Smooth muscle cell (in vitro differentiated cells): ENCODE data around the gene CCDC112. TPM values are rescaled to one million over a fixed set of nuclear protein-coding genes. Genes with fewer than 3 reads are reported as not detected.

Experiments
- DNase-seq: peaks from one replicate; lab custom pipeline; 2025; ENCODE audit not compliant: unreplicated experiment; lab: John Stamatoyannopoulos, UW
- H2AFZ ChIP-seq: fragments of 200-600 bp; sonication (generic); 2 replicates; pipeline ENCODE4 v1.6.0; 2016; ENCODE audit warnings: antibody characterized with exemption, low read depth, mild to moderate bottlenecking
- H3F3A ChIP-seq: fragments of 200-600 bp; sonication (generic); 2 replicates; pipeline ENCODE4 v1.6.0; 2017; ENCODE audit warnings: antibody characterized with exemption, low read depth
- H3K27ac ChIP-seq: fragments of 200-600 bp; sonication (generic); 2 replicates; pipeline ENCODE4 v1.5.1; 2016; ENCODE audit warnings: low read depth, mild to moderate bottlenecking
- H3K27me3 ChIP-seq: fragments of 200-600 bp; sonication (generic); 2 replicates; pipeline ENCODE4 v1.6.1; 2016; ENCODE audit warnings: low read depth, mild to moderate bottlenecking
- H3K36me3 ChIP-seq: fragments of 200-600 bp; sonication (generic); 2 replicates; pipeline ENCODE4 v1.5.1; 2016; ENCODE audit warnings: low read depth
- H3K4me1 ChIP-seq: fragments of 200-600 bp; sonication (generic); 2 replicates; pipeline ENCODE4 v1.5.1; 2016; ENCODE audit warnings: low read depth
- H3K4me2 ChIP-seq: fragments of 200-600 bp; sonication (generic); 2 replicates; pipeline ENCODE4 v1.6.0; 2016; ENCODE audit warnings: mild to moderate bottlenecking
- H3K4me3 ChIP-seq: fragments of 200-600 bp; sonication (generic); 2 replicates; pipeline ENCODE4 v1.5.1; 2016; ENCODE audit warnings: mild to moderate bottlenecking
- H3K79me2 ChIP-seq: fragments of 200-600 bp; sonication (generic); 2 replicates; pipeline ENCODE4 v1.6.0; 2016; ENCODE audit warnings: low read depth, mild to moderate bottlenecking
- H3K9ac ChIP-seq: fragments of 200-600 bp; sonication (generic); 2 replicates; pipeline ENCODE4 v1.6.0; 2016; ENCODE audit warnings: low read depth
- H3K9me3 ChIP-seq: fragments of 200-600 bp; sonication (generic); replicated peaks from 2 replicates; pipeline ENCODE4 v1.5.1; 2016; ENCODE audit warnings: low read depth
- H4K20me1 ChIP-seq: fragments of 200-600 bp; sonication (generic); 2 replicates; pipeline ENCODE4 v1.6.0; 2016; ENCODE audit warnings: low read depth
- CTCF ChIP-seq: fragments of 200-600 bp; sonication (generic); IDR thresholded peaks from 2 replicates; pipeline ENCODE4 v1.5.1; 2017; ENCODE audit warnings: borderline replicate concordance, mild to moderate bottlenecking, antibody characterized with exemption; ENCODE audit not compliant: insufficient read depth, poor library complexity, severe bottlenecking
- WGBS: methylation state at CpG from one replicate; pipeline ENCODE4 v1.1.7; 2016; ENCODE audit warnings: low lambda C conversion rate; 5-methylcytosine and 5-hydroxymethylcytosine counted together
- polyA plus RNA-seq: library from polyadenylated mRNA; unstranded; fragments of >200 nt; fragmentation: Nextera tagmentation; extraction: Ambion mirVana; gene quantifications from 2 replicates; pipeline ENCODE4 v1.2.1, GENCODE V29; 2016
- total RNA-seq: library from RNA; depleted of rRNA; stranded (reverse); fragments of >200 nt; gene quantifications from 2 replicates; pipeline ENCODE4 v1.2.3, GENCODE V29; 2014

Gene CCDC112
- total RNA-seq (9.1 and 9.4 TPM in 2 replicates), polyA plus RNA-seq (6.3 and 8.4 TPM in 2 replicates)

DNA sequence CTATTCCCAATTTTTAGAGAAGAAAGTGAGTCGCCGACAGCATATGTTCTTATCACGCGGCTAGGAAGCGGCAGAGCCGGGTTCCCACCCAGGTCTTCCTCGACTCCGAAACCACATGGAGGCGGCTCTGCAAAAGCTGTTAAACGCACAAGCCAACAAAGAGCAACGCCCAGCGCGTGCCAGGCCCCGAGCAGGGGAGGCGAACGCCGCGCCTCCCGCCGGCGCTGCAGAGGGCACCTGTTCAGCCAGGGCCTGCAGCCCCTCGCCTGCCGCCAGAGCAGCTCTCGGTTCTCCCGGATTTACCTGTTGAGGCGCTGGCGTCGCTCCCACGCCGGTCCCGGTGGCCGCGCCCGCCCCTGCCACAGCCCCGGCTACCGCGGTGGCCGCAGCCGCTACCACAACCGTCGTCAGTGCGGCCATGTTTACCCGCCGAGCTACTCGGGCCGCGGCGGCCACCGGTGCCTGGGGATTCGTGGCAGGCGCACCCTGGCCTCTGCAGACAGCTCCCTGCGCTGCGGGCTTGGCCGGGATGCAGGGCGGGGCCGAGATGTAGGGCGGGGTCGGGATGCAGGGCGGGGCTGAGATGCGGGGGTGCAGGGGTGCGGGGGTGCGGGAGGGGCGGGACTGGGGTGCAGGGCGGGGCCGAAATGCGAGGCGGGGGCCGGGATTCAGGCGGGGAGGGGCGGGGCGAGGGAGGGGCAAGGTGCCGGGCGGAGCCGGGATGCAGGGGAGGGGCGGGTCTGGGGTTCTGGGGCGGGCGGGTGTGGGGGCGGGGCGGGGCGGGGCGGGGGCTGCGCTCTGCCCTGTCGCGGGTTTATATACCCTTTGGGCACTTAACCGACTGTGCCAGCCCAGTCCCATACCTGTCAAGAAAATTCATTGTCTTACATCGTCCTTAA is at the start of gene CCDC112:
Gene CCDC112, minus strand, starts transcription at position 531 of the 899 bp plus-strand sequence. Its CDS starts 111 bp downstream, at position 420.
- Histone ChIP-seq H3K27me3 (no peaks in the 10 kb centered on the region), H3K36me3 (no peaks in the 10 kb centered on the region), H2AFZ (peak within 1 kb of the TSS; percentile 98), H3F3A (no peaks in the 10 kb centered on the region), H3K27ac (no peak within 1 kb of the TSS), H3K9ac (no peak within 1 kb of the TSS), H4K20me1 (no peaks in the 10 kb centered on the region), H3K4me1 (peaks cover 6% of the 10 kb centered on the region), H3K79me2 (peaks cover 16% of the 10 kb centered on the region), H3K4me3 (peak within 1 kb of the TSS; percentile 63), H3K9me3 (no peaks in the 10 kb centered on the region), H3K4me2 (peak within 1 kb of the TSS; percentile 85)
- DNase-seq = peak; percentile 29
- WGBS = 1% methylated on average over 63 of the region's 86 CpGs
- TF ChIP-seq CTCF = no peak

- H3K4me3 ChIP-seq = no peak overlapping the region
- H3K27me3 ChIP-seq = no peaks in the 10 kb centered on the region
- no peak overlapping the region for H3K4me2 ChIP-seq
- H3K36me3 ChIP-seq = no peaks in the 10 kb centered on the region
- no peaks in the 10 kb centered on the region for H3K9me3 ChIP-seq
- H3K4me1 ChIP-seq = no peaks in the 10 kb centered on the region
- H3K27ac ChIP-seq = no peak overlapping the region
- peaks cover 6% of the 10 kb centered on the region for H3F3A ChIP-seq
- no peaks in the 10 kb centered on the region for H3K79me2 ChIP-seq
- no peak for TF ChIP-seq CTCF
- H3K9ac ChIP-seq = no peak overlapping the region
- DNase-seq = no peak
- H4K20me1 ChIP-seq = no peaks in the 10 kb centered on the region
- H2AFZ ChIP-seq = no peak overlapping the region
These were observed 48.9 kb upstream of the CCDC112 start for GRCh38 chr5:115345344-115345743.

- Histone ChIP-seq H3K27me3 (no peaks in the 10 kb centered on the region), H3K27ac (peak overlapping the region; percentile 74), H4K20me1 (no peaks in the 10 kb centered on the region), H2AFZ (no peak overlapping the region), H3K4me3 (no peak overlapping the region), H3K36me3 (no peaks in the 10 kb centered on the region), H3K9ac (no peak overlapping the region), H3F3A (peaks cover 6% of the 10 kb centered on the region), H3K79me2 (no peaks in the 10 kb centered on the region), H3K4me1 (no peaks in the 10 kb centered on the region), H3K4me2 (peak overlapping the region; percentile 3), H3K9me3 (no peaks in the 10 kb centered on the region)
- no peak for DNase-seq
- 48% methylated on average over 1 of the region's 1 CpG for WGBS
- TF ChIP-seq CTCF = no peak
These were observed 47.4 kb upstream of the CCDC112 start for GRCh38 chr5:115343855-115344254.
